Caco-2 (cell line): ENCODE data around the gene DCUN1D1. TPM values are rescaled to one million over a fixed set of nuclear protein-coding genes. Genes with fewer than 3 reads are reported as not detected.

Source experiments
- BruUV-seq: library from RNA; stranded (reverse); fragments of 400-500 nt; replicated peaks from 2 replicates; lab custom pipeline; 2021; lab: Mats Ljungman, UMichigan
- CTCF ChIA-PET: fragments of 300-600 bp; sonication (Branson Sonifier 250); formaldehyde crosslinking; loops from one replicate; lab custom pipeline; 2022; ENCODE audit warnings: antibody characterized with exemption; lab: Charles Lee
- POLR2A ChIA-PET: fragments of 300-600 bp; sonication (Branson Sonifier 250); formaldehyde crosslinking; loops from one replicate; lab custom pipeline; 2022; ENCODE audit warnings: antibody characterized with exemption; lab: Charles Lee
- DNase-seq, 2 experiments: peaks; one replicate each; pipeline versions ENCODE4 v3.0.0 to v3.0.0-alpha.2; 2020 to 2022
- H3K27me3 ChIP-seq: replicated peaks from 2 replicates; pipeline ENCODE4 v1.6.0; 2011; ENCODE audit warnings: low read length; ENCODE audit not compliant: control insufficient read depth, insufficient read depth
- H3K36me3 ChIP-seq: 2 replicates; pipeline ENCODE4 v1.5.1; 2011; ENCODE audit warnings: low read length; ENCODE audit not compliant: control insufficient read depth, insufficient read depth
- H3K4me1 ChIP-seq: fragments of 250-450 bp; sonication (Bioruptor Pico); 2 replicates; pipeline ENCODE4 v1.5.1; 2020; ENCODE audit warnings: mild to moderate bottlenecking
- H3K4me3 ChIP-seq: 2 replicates; pipeline ENCODE4 v1.5.1; 2011; ENCODE audit warnings: low read depth, mild to moderate bottlenecking, control low read depth, low read length
- H3K9me3 ChIP-seq: fragments of 250-450 bp; sonication (Bioruptor Pico); 2 replicates; pipeline ENCODE4 v1.5.1; 2020; ENCODE audit warnings: mild to moderate bottlenecking, moderate library complexity
- H3K27ac Mint-ChIP-seq: one replicate; pipeline ENCODE4 v1.8.0; 2022; ENCODE audit warnings: mixed read lengths; ENCODE audit not compliant: unreplicated experiment
- H3K27me3 Mint-ChIP-seq: one replicate; pipeline ENCODE4 v1.8.0; 2022; ENCODE audit warnings: mixed read lengths; ENCODE audit not compliant: insufficient read depth, unreplicated experiment
- H3K36me3 Mint-ChIP-seq: one replicate; pipeline ENCODE4 v1.8.0; 2022; ENCODE audit warnings: mild to moderate bottlenecking, mixed read lengths; ENCODE audit not compliant: insufficient read depth, unreplicated experiment
- H3K4me1 Mint-ChIP-seq: one replicate; pipeline ENCODE4 v1.8.0; 2022; ENCODE audit warnings: low read depth, mixed read lengths; ENCODE audit not compliant: unreplicated experiment
- H3K4me3 Mint-ChIP-seq: one replicate; pipeline ENCODE4 v1.8.0; 2022; ENCODE audit warnings: mild to moderate bottlenecking, moderate library complexity, mixed read lengths; ENCODE audit not compliant: unreplicated experiment
- H3K9me3 Mint-ChIP-seq: one replicate; pipeline ENCODE4 v1.8.0; 2022; ENCODE audit warnings: mixed read lengths; ENCODE audit not compliant: unreplicated experiment
- CTCF ChIP-seq, 2 experiments: fragments of 200-600 bp in 1 of 2; IDR thresholded peaks; 1 replicate in 1 of 2; 2 replicates in 1 of 2; pipeline versions ENCODE4 v1.5.1 to v1.8.0; 2011 to 2022; ENCODE audit warnings: antibody characterized with exemption in 1 of 2, control low read depth in 1 of 2, inconsistent platforms in 1 of 2, low read depth in 1 of 2, low read length in 1 of 2, mild to moderate bottlenecking in 1 of 2, moderate library complexity in 1 of 2; ENCODE audit not compliant: insufficient read depth in 1 of 2, severe bottlenecking in 1 of 2, unreplicated experiment in 1 of 2
- intact Hi-C: fragments of 100-400 bp; cut with micrococcal nuclease; formaldehyde crosslinking; loops from one replicate; pipeline ENCODE4 v1.10.0; 2022; ENCODE audit not compliant: unreplicated experiment
- total RNA-seq: library from RNA; stranded (reverse); gene quantifications from 2 replicates; pipeline ENCODE4 v1.2.3, GENCODE V29; 2022

The DCUN1D1 gene
- total RNA-seq, 1 experiment from 2014 or later = 51.2 TPM

GRCh38 chr3:182949688-182950087 lies 30.6 kb downstream of the DCUN1D1 start:
- no peak for TF ChIP-seq CTCF (IDR thresholded peaks at IDR 0.05; ENCODE audit: insufficient read depth in 1 of 2, low read depth in 1 of 2, low read length in 1 of 2, severe bottlenecking in 1 of 2, unreplicated experiment in 1 of 2)
- no peak overlapping the region for H3K27ac Mint-ChIP-seq
- H3K4me3 Mint-ChIP-seq = no peak overlapping the region
- peaks cover 7% of the 10 kb centered on the region for H3K4me1 Mint-ChIP-seq
- POLR2A ChIA-PET = no interaction called here
- no peak for DNase-seq
- intact Hi-C loops = no loop called here
- Histone ChIP-seq H3K9me3 (no peaks in the 10 kb centered on the region), H3K36me3 (no peaks in the 10 kb centered on the region; the same call in 1 of the 2 replicates), H3K4me1 (no peaks in the 10 kb centered on the region), H3K4me3 (no peak overlapping the region), H3K27me3 (no peaks in the 10 kb centered on the region)
- H3K36me3 Mint-ChIP-seq = peaks cover 52% of the 10 kb centered on the region
- CTCF ChIA-PET = no interaction called here
- BruUV-seq = no TSS peak
- H3K27me3 Mint-ChIP-seq = no peaks in the 10 kb centered on the region
- peaks cover 21% of the 10 kb centered on the region for H3K9me3 Mint-ChIP-seq

GRCh38 chr3:182948305-182948704 lies 32.0 kb downstream of the DCUN1D1 start:
- ChIA-PET CTCF (no interaction called here), POLR2A (no interaction called here)
- H3K27ac Mint-ChIP-seq = no peak overlapping the region
- H3K4me3 ChIP-seq = no peak overlapping the region
- TF ChIP-seq CTCF (IDR thresholded peaks at IDR 0.05; ENCODE audit: insufficient read depth in 1 of 2, low read depth in 1 of 2, low read length in 1 of 2, severe bottlenecking in 1 of 2, unreplicated experiment in 1 of 2) = no peak
- intact Hi-C loops = no loop called here
- H3K4me1 Mint-ChIP-seq = peaks cover 7% of the 10 kb centered on the region
- H3K9me3 Mint-ChIP-seq = peaks cover 15% of the 10 kb centered on the region
- H3K27me3 Mint-ChIP-seq = no peaks in the 10 kb centered on the region
- no peaks in the 10 kb centered on the region; the same call in 1 of the 2 replicates for H3K36me3 ChIP-seq
- H3K36me3 Mint-ChIP-seq = peaks cover 49% of the 10 kb centered on the region
- H3K4me3 Mint-ChIP-seq = no peak overlapping the region
- DNase-seq = no peak
- BruUV-seq = no TSS peak
- no peaks in the 10 kb centered on the region for H3K4me1 ChIP-seq
- H3K27me3 ChIP-seq = no peaks in the 10 kb centered on the region
- no peaks in the 10 kb centered on the region for H3K9me3 ChIP-seq

- intact Hi-C loops = no loop called here
- DNase-seq = peak; percentile 41 to 54
- no peak overlapping the region for H3K4me3 ChIP-seq
- H3K4me1 ChIP-seq = no peaks in the 10 kb centered on the region
- no peak overlapping the region for H3K27ac Mint-ChIP-seq
- peaks cover 47% of the 10 kb centered on the region for H3K36me3 Mint-ChIP-seq
- ChIA-PET POLR2A (no interaction called here), CTCF (no interaction called here)
- H3K27me3 Mint-ChIP-seq = no peaks in the 10 kb centered on the region
- H3K9me3 Mint-ChIP-seq = peaks cover 11% of the 10 kb centered on the region
- no peak overlapping the region for H3K4me3 Mint-ChIP-seq
- TF ChIP-seq CTCF (IDR thresholded peaks at IDR 0.05; ENCODE audit: insufficient read depth in 1 of 2, low read depth in 1 of 2, low read length in 1 of 2, severe bottlenecking in 1 of 2, unreplicated experiment in 1 of 2) = peak; percentile 26 to 42
- no peaks in the 10 kb centered on the region; the same call in 1 of the 2 replicates for H3K36me3 ChIP-seq
- no TSS peak for BruUV-seq
- no peaks in the 10 kb centered on the region for H3K9me3 ChIP-seq
- H3K4me1 Mint-ChIP-seq = peaks cover 7% of the 10 kb centered on the region
- no peaks in the 10 kb centered on the region for H3K27me3 ChIP-seq
Measured at GRCh38 chr3:182947888-182948287, 32.5 kb downstream of the DCUN1D1 start.
